Urinary bladder (tissue), 4 donors: ENCODE data around the gene BMP2. TPM values are rescaled to one million over a fixed set of nuclear protein-coding genes. Genes with fewer than 3 reads are reported as not detected.

Source experiments
- DNase-seq: peaks from one replicate; pipeline ENCODE4 v3.0.0-alpha.2; 2015; ENCODE audit errors: extremely low spot score
- H3K27ac ChIP-seq: one replicate; pipeline ENCODE4 v1.5.1; 2013; ENCODE audit warnings: low read depth, mild to moderate bottlenecking, moderate library complexity
- H3K36me3 ChIP-seq: one replicate; pipeline ENCODE4 v1.6.1; 2013; ENCODE audit warnings: mild to moderate bottlenecking, moderate library complexity; ENCODE audit not compliant: insufficient read depth
- H3K4me1 ChIP-seq: one replicate; pipeline ENCODE4 v1.6.1; 2013; ENCODE audit warnings: mild to moderate bottlenecking, moderate library complexity; ENCODE audit not compliant: insufficient read depth
- H3K4me3 ChIP-seq: one replicate; pipeline ENCODE4 v1.5.1; 2013; ENCODE audit warnings: low read depth, low read length
- WGBS: extraction: QIAGEN DNeasy Blood & Tissue Kit; methylation state at CpG from one replicate; pipeline ENCODE4 v1.1.7; 2013; 5-methylcytosine and 5-hydroxymethylcytosine counted together
- polyA plus RNA-seq: library from polyadenylated mRNA; stranded (reverse); fragments of 200-250 nt; gene quantifications from one replicate; pipeline ENCODE4 v1.2.3, GENCODE V29; 2013
- total RNA-seq: library from RNA; depleted of rRNA; stranded (reverse); fragments of >200 nt; gene quantifications from one replicate; pipeline ENCODE4 v1.2.3, GENCODE V29; 2014
- donor health status: healthy with polysubstance abuse.
- donor health status: healthy.

Gene BMP2
- total and polyA plus RNA-seq, 2 donors = 9.1 to 14.1 TPM

DNA sequence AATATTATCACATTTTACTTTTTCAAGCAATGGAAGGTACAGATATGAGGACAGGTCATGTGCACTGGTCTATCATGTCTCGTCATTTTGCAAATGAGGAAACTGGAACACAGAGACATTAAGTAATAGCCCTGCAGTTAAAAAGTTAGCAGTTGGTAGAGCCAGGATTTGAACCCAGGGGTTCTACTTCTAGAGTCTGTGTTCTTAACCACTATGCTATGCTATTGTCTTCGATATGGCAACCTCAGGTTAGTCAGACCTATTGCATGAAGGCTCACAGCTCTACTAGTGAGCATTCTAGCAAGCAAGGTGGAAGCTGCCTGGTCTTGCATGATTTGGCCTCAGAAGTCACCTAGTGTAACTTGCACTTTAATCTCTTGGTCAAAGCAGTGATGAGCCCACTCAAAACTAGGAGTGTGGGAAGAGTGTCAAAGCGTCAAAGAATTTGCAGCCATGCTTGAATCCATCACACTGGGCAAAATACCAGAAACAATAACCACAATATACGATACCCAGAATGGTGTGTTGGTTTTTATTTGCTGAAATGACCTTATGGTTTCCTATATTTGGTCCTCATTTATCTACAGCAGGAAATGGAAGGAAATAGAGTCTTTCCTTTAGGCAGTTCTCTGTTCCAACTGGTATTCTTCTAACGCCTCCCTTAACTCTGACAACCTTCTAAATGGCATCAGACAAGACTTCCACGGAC, 20.4 kb upstream of the BMP2 start:
- Histone ChIP-seq H3K27ac (no peak overlapping the region), H3K4me3 (no peak overlapping the region), H3K4me1 (no peaks in the 10 kb centered on the region), H3K36me3 (no peaks in the 10 kb centered on the region)
- 69% methylated on average over 6 of the region's 6 CpGs for WGBS
- DNase-seq = no peak

DNA sequence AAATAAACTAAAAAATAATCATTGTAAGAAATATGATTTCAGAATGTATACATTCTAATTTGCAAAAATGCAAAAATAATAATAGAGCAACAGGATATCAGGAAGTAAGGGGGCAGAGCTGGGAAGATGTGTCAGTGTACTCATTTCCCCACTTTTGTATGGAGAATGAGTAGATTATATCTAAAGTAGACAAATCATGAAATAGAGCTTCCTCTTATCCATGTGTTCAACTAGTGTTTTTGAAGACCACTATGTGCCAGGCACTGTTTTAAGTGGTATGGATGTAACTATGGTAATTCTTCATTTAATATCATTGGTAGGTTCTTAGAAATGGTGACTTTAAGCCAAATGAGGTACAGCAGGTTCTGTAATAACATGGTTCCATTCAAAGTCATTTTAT, 17.0 kb upstream of the BMP2 start:
- Histone ChIP-seq H3K4me3 (no peak overlapping the region), H3K27ac (no peak overlapping the region), H3K36me3 (no peaks in the 10 kb centered on the region), H3K4me1 (no peaks in the 10 kb centered on the region)
- DNase-seq = no peak

DNA sequence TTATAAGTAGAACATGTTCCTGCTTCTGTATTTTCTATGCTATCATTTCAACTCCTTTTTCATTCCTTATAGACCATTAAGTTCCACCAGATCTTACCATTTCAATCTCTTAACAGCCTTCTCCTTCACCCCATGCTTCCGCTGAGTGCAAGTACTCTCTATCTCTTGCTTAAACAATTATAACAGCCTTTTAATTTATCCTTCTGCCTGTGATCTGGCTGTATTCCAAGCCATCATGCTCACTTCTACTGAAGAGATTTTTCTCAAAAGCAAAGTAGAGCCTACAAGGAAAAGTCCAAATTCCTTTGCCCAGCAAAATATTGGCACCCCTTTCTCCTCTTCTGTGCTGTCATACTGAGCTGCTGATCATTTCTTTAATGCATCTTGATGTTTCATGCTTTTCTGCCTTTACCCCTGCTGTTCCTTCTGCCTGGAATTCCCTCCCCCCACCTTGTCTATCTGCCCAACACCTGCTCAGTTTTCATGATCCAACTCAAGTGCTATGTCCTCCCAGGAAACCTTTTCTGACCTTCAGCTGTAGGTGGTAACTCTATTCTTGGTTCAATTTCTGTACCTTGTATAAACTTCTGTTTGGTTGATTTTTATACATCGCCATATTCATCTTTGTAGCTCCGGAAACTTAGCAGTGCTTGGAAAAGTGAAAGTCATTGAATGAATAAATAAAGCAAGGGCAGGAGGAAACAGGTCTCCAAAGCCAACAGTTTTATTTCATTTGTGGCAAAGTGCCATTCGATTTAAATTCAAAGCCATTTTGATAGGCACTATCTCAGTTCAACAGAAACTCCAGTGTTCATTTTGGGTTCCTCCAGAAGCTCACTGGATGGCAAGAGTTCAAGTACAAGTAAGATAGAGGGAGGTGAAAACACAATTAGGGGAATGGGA, 10.5 kb upstream of the BMP2 start:
- no peak for DNase-seq
- no peaks in the 10 kb centered on the region for H3K4me1 ChIP-seq
- H3K36me3 ChIP-seq = no peaks in the 10 kb centered on the region
- WGBS = 73% methylated on average over 4 of the region's 4 CpGs
- H3K27ac ChIP-seq = no peak overlapping the region
- H3K4me3 ChIP-seq = no peak overlapping the region

DNA sequence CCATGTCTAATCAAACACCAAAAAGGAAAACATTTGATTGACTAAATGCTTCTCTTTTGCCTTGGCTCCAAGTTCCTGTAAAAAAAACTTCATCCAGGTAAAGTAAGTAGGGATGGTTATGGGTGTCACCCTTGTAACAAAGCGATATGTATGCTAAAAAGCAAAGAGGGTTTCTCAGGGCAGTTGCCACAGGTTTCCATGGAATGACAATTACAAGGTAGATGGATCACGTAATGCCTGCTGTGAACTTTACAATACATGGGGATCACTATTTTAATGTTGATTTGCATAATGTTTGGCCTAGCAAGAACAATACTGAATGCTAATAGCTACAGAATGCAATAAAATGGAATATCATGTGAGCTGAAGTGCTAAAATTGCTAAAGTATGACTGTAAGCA, 2.9 kb upstream of the BMP2 start:
- H3K36me3 ChIP-seq = no peaks in the 10 kb centered on the region
- no peak overlapping the region for H3K27ac ChIP-seq
- no peak for DNase-seq
- H3K4me1 ChIP-seq = no peaks in the 10 kb centered on the region
- no peak overlapping the region for H3K4me3 ChIP-seq
- WGBS = 94% methylated on average over 2 of the region's 2 CpGs

DNA sequence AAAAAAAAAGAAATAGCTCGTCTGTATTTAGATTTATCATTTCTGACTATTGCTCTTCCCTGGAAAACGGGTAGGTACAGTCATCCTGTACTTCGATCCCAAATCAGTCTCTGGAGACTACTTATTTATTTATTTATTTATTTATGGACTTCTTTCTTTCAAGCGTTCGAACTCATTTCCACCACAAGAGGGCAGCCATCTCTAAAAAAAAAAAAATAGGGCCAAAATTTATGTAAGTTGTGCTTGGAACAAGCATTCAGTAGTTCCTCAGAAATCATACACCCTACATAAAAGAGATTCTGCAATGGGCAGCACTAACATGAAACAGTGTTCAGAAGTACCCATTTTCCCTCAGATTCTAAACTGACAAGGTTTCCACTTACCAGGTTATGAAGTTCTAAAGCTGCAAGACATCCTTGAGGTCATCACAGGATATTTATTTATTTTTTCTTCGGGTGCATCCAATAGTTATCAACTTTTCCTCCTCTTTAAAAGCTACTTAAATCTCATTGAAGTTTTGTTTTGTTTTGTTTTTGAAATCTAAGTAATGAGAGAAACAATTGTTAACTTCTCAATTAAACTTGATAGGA, 1.9 kb upstream of the BMP2 start:
- 9% methylated on average over 6 of the region's 6 CpGs for WGBS
- no peak overlapping the region for H3K27ac ChIP-seq
- H3K36me3 ChIP-seq = no peaks in the 10 kb centered on the region
- peak; percentile 69 for DNase-seq
- H3K4me1 ChIP-seq = no peaks in the 10 kb centered on the region
- no peak overlapping the region for H3K4me3 ChIP-seq

DNA sequence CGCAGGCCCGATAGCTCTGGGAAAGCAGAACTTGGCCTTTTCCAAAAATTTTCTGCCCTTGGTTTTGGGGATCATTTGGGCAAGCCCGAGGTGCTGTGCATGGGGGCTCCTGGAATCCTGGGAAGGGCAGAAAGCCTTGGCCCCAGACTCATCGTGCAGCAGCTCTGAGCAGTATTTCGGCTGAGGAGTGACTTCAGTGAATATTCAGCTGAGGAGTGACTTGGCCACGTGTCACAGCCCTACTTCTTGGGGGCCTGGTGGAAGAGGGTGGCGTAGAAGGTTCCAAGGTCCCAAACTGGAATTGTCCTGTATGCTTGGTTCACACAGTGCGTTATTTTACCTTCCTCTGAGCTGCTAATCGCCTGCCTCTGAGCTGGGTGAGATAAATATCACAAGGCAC, 1.1 kb upstream of the BMP2 start:
- WGBS = 85% methylated on average over 9 of the region's 9 CpGs
- H3K27ac ChIP-seq = peak overlapping the region; percentile 27
- H3K4me3 ChIP-seq = no peak overlapping the region
- no peaks in the 10 kb centered on the region for H3K4me1 ChIP-seq
- H3K36me3 ChIP-seq = peaks cover 1% of the 10 kb centered on the region
- no peak for DNase-seq

DNA sequence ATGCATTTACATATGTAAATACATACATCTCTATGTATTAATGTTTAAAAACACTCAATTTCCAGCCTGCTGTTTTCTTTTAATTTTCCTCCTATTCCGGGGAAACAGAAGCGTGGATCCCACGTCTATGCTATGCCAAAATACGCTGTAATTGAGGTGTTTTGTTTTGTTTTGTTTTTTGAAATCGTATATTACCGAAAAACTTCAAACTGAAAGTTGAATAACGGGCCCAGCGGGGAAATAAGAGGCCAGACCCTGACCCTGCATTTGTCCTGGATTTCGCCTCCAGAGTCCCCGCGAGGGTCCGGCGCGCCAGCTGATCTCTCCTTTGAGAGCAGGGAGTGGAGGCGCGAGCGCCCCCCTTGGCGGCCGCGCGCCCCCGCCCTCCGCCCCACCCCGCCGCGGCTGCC, 355 bp upstream of the BMP2 start:
- Histone ChIP-seq H3K27ac (no peak overlapping the region), H3K4me3 (peak overlapping the region; percentile 93), H3K4me1 (no peaks in the 10 kb centered on the region), H3K36me3 (peaks cover 3% of the 10 kb centered on the region)
- DNase-seq = no peak
- 6% methylated on average over 26 of the region's 26 CpGs for WGBS

DNA sequence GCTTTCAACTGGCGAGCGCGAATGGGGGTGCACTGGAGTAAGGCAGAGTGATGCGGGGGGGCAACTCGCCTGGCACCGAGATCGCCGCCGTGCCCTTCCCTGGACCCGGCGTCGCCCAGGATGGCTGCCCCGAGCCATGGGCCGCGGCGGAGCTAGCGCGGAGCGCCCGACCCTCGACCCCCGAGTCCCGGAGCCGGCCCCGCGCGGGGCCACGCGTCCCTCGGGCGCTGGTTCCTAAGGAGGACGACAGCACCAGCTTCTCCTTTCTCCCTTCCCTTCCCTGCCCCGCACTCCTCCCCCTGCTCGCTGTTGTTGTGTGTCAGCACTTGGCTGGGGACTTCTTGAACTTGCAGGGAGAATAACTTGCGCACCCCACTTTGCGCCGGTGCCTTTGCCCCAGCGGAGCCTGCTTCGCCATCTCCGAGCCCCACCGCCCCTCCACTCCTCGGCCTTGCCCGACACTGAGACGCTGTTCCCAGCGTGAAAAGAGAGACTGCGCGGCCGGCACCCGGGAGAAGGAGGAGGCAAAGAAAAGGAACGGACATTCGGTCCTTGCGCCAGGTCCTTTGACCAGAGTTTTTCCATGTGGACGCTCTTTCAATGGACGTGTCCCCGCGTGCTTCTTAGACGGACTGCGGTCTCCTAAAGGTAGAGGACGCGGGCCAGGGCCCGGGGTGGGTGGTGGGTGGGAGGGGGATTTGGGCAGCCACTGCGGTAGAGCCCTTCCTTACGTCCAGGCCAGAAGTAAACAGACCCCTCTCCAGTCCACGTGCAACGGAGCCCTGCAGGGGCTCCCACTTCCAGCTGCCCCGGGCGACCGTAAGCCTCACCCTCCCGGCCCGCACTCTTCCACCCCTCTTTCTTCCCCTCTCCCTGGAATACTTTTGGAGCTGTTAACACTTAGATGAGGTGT, 998 bp downstream of the BMP2 start:
- Histone ChIP-seq H3K4me3 (peak overlapping the region; percentile 93), H3K27ac (peak overlapping the region; percentile 72), H3K36me3 (peaks cover 4% of the 10 kb centered on the region), H3K4me1 (no peaks in the 10 kb centered on the region)
- DNase-seq = no peak
- WGBS = 3% methylated on average over 70 of the region's 70 CpGs

DNA sequence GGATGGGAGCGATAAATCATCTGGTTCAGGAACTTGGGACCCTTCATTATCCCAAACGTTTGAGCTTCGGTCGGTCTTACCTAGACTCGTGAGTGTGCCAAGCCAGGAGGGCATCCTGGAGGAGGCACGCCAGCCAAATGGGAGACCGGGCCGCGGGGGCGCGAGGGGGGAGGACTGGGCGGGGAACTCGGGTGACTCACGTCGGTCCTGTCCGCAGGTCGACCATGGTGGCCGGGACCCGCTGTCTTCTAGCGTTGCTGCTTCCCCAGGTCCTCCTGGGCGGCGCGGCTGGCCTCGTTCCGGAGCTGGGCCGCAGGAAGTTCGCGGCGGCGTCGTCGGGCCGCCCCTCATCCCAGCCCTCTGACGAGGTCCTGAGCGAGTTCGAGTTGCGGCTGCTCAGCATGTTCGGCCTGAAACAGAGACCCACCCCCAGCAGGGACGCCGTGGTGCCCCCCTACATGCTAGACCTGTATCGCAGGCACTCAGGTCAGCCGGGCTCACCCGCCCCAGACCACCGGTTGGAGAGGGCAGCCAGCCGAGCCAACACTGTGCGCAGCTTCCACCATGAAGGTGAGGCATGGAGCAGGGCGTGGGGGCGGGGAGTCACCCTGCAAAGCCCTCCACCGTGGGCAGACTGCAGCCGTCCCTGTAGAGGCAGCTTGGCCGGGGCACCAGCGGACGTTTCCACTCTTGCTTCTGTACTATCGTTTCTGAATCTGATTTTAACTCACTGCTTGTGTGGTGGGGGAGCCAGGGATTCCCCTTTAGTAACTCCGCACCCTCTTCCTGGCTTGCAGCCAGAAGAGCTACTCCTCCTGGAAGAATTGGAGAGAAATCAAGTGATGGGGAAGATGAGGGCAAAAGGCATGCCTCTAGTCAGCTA, 2.7 kb downstream of the BMP2 start:
- 5% methylated on average over 55 of the region's 55 CpGs for WGBS
- Histone ChIP-seq H3K27ac (no peak overlapping the region), H3K4me1 (no peaks in the 10 kb centered on the region), H3K4me3 (peak overlapping the region; percentile 93), H3K36me3 (peaks cover 4% of the 10 kb centered on the region)
- DNase-seq = no peak

DNA sequence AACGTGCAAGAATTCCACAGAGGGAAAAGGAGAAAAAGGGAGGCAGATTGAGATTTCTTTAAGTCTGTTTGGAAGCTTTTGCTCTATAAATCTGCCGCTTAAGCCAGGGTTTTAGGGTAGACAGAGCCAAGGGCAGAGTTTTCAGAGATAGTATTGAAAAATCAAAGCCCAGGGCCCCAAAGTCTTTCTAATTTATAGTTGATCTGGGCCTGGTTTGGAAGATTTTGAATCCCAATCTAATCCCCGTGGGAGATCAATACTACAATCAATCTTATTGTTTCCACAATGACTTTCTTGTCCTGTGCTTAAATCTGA, 3.3 kb downstream of the BMP2 start:
- H3K4me3 ChIP-seq = peak overlapping the region; percentile 93
- no peak for DNase-seq
- no peak overlapping the region for H3K27ac ChIP-seq
- H3K4me1 ChIP-seq = no peaks in the 10 kb centered on the region
- H3K36me3 ChIP-seq = peaks cover 4% of the 10 kb centered on the region
- whole genome bisulfite sequencing = 45% methylated on average over 3 of the region's 3 CpGs

DNA sequence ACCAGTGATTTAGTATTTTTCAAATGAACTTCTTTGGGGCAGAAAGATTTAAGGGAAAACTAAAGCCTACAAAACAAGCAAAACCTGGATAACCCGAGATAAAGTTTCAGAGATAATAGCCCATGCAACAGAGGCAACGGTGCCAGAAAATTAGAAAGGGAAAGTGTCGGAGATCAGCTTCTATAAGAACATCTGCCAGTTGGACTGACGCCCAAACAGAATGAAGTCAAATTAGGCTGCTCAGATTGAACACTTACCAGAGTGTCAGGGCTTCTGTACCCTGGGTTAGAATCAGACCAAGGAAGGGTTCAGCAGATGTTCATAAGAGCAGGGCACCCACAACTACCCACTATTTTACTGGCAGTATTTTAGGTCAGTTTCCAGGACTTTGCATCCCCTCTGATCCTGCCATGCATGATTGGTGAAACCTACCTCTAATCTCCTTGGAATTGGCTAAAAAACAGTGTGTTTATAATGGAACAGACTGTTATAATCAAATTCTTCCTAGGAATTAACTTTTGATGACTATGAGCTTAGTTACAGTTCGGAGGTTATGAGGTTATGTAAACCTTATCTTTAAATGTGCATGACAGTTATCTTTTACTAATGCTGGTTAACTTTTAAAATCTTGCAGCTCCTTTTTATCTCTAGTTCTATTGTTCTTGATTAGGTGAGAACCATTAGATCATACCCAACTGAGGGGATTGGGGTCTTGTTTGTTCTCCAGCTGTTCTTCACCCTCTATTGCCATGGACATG, 13.1 kb downstream of the BMP2 start:
- Histone ChIP-seq H3K27ac (no peak overlapping the region), H3K4me3 (no peak overlapping the region), H3K36me3 (peaks cover 7% of the 10 kb centered on the region), H3K4me1 (no peaks in the 10 kb centered on the region)
- DNase-seq = no peak
- WGBS = 45% methylated on average over 5 of the region's 5 CpGs

DNA sequence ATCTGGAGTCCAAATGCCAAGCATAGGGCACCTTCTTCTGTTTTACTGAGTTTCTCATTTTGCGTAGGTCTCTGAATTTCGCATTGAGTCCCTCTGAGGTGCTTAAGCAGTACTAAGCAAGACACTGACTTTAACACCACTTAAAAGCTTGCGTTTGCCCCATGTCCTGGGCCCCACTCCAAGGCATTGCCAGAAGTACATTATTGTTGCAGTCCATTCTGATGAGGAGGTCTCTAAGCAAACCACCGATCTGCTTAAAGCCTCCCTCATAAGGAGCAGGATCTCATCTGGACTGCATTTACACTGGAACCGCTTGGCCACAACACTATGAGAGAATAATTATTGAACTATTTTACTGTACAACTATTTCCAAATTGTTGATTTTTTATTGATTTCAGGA, 16.3 kb downstream of the BMP2 start:
- Histone ChIP-seq H3K27ac (no peak overlapping the region), H3K4me3 (no peak overlapping the region), H3K36me3 (peaks cover 7% of the 10 kb centered on the region), H3K4me1 (no peaks in the 10 kb centered on the region)
- DNase-seq = no peak
- 75% methylated on average over 5 of the region's 5 CpGs for WGBS
